Peyer's patch (tissue), 4 donors: Measurements from ENCODE around the gene RSRC2.

Experiments
- CTCF ChIP-seq, 6 experiments: fragments of 450-650 bp in 4 of 6; fragments of 200-600 bp in 2 of 6; sonication (generic) in 1 of 6; IDR thresholded peaks; one replicate each; pipeline ENCODE4 v1.5.1; 2017 to 2019; ENCODE audit warnings: antibody characterized with exemption in 6 of 6, mild to moderate bottlenecking in 3 of 6, moderate library complexity in 1 of 6
- POLR2A ChIP-seq, 2 donors: fragments of 450-650 bp; IDR thresholded peaks; one replicate each; pipeline ENCODE4 v1.5.1; 2017; ENCODE audit warnings: antibody characterized with exemption in 2 of 2, mild to moderate bottlenecking in 2 of 2, moderate library complexity in 2 of 2

GRCh38 chr12:122503147-122503751, 23.5 kb downstream of the RSRC2 start:
- TF ChIP-seq CTCF (IDR thresholded peaks at IDR 0.05) (no peak), POLR2A (IDR thresholded peaks at IDR 0.05) (no peak)
